ENCODE results near the gene RBMS1. TPM values are rescaled to one million over a fixed set of nuclear protein-coding genes. Genes with fewer than 3 reads are reported as not detected.

The RBMS1 gene
- polyA plus RNA-seq, 1 donor from 2014 or later = 8.4 TPM

GRCh38 chr2:160411167-160411566 is 82.4 kb downstream of the RBMS1 start:
- Histone ChIP-seq H2AFZ (ENCODE audit: low read depth, low read length) (no peak overlapping the region), H3K79me2 (replicated peaks; ENCODE audit: insufficient read depth, low read length) (no peaks in the 10 kb centered on the region), H3K27me3 (ENCODE audit: insufficient read depth, low read depth, low read length) (peaks cover 87% of the 10 kb centered on the region), H3K36me3 (ENCODE audit: insufficient read depth, low read length) (no peaks in the 10 kb centered on the region), H3F3A (ENCODE audit: insufficient read depth, low read length, poor library complexity, severe bottlenecking) (no peaks in the 10 kb centered on the region), H3K9me3 (ENCODE audit: low read length) (no peaks in the 10 kb centered on the region), H3K4me2 (ENCODE audit: low read length) (no peak overlapping the region), H3K27ac (ENCODE audit: low read length) (no peak overlapping the region), H3K9me2 (ENCODE audit: insufficient read depth, low read length) (no peaks in the 10 kb centered on the region), H3K9ac (ENCODE audit: low read length) (no peak overlapping the region), H3K4me3 (ENCODE audit: low read length) (no peak overlapping the region), H4K20me1 (ENCODE audit: insufficient read depth) (no peaks in the 10 kb centered on the region)
- TF ChIP-seq CTCF (IDR thresholded peaks at IDR 0.05; ENCODE audit: poor library complexity, severe bottlenecking) = no peak
- TF ChIP-seq REST (IDR thresholded peaks at IDR 0.05; ENCODE audit: borderline replicate concordance) = no peak
- TF ChIP-seq TAF1 (IDR thresholded peaks at IDR 0.05; ENCODE audit: low read depth) = no peak
- TF ChIP-seq POLR2AphosphoS5 (IDR thresholded peaks at IDR 0.05) = no peak
- TF ChIP-seq RAD21 (conservative IDR thresholded peaks at IDR 0.05) = no peak
- no peak for TF ChIP-seq MXI1 (conservative IDR thresholded peaks at IDR 0.05; ENCODE audit: poor library complexity, severe bottlenecking)
- TF ChIP-seq EZH2 (IDR thresholded peaks at IDR 0.05; ENCODE audit: borderline replicate concordance, insufficient read depth, low read length, poor library complexity, severe bottlenecking) = no peak
- no peak for TF ChIP-seq SMC3 (conservative IDR thresholded peaks at IDR 0.05; ENCODE audit: poor library complexity)

GRCh38 chr2:160409480-160409879 is 84.1 kb downstream of the RBMS1 start:
- H3F3A ChIP-seq (ENCODE audit: insufficient read depth, low read length, poor library complexity, severe bottlenecking) = no peaks in the 10 kb centered on the region
- H3K4me2 ChIP-seq (ENCODE audit: low read length) = no peak overlapping the region
- H3K9me3 ChIP-seq (ENCODE audit: low read length) = no peaks in the 10 kb centered on the region
- H3K79me2 ChIP-seq (replicated peaks; ENCODE audit: insufficient read depth, low read length) = no peaks in the 10 kb centered on the region
- H3K4me3 ChIP-seq (ENCODE audit: low read length) = no peak overlapping the region
- peaks cover 90% of the 10 kb centered on the region for H3K27me3 ChIP-seq (ENCODE audit: insufficient read depth, low read depth, low read length)
- no peaks in the 10 kb centered on the region for H3K9me2 ChIP-seq (ENCODE audit: insufficient read depth, low read length)
- no peak overlapping the region for H3K27ac ChIP-seq (ENCODE audit: low read length)
- no peak overlapping the region for H2AFZ ChIP-seq (ENCODE audit: low read depth, low read length)
- H3K36me3 ChIP-seq (ENCODE audit: insufficient read depth, low read length) = no peaks in the 10 kb centered on the region
- no peaks in the 10 kb centered on the region for H4K20me1 ChIP-seq (ENCODE audit: insufficient read depth)
- TF ChIP-seq TAF1 (IDR thresholded peaks at IDR 0.05; ENCODE audit: low read depth) (no peak), CTCF (IDR thresholded peaks at IDR 0.05; ENCODE audit: poor library complexity, severe bottlenecking) (no peak), SMC3 (conservative IDR thresholded peaks at IDR 0.05; ENCODE audit: poor library complexity) (no peak), EP300 (conservative IDR thresholded peaks at IDR 0.05; ENCODE audit: poor library complexity, severe bottlenecking) (no peak), MXI1 (conservative IDR thresholded peaks at IDR 0.05; ENCODE audit: poor library complexity, severe bottlenecking) (no peak), EZH2 (IDR thresholded peaks at IDR 0.05; ENCODE audit: borderline replicate concordance, insufficient read depth, low read length, poor library complexity, severe bottlenecking) (no peak), RAD21 (conservative IDR thresholded peaks at IDR 0.05) (no peak), POLR2AphosphoS5 (IDR thresholded peaks at IDR 0.05) (no peak), REST (IDR thresholded peaks at IDR 0.05; ENCODE audit: borderline replicate concordance) (no peak)
- no peak overlapping the region for H3K9ac ChIP-seq (ENCODE audit: low read length)

Data from neural cell (in vitro differentiated cells).